Neural crest cell (in vitro differentiated cells): Measurements from ENCODE around the gene HMGN4. TPM values are rescaled to one million over a fixed set of nuclear protein-coding genes. Genes with fewer than 3 reads are reported as not detected.
"Not testable (repeated sequence)": the region's sequence is repeated elsewhere in the genome, so short reads cannot be mapped to it uniquely, and the experiment has no call there.

ENCODE experiments used
- DNase-seq: peaks from one replicate; pipeline ENCODE4 v3.0.0; 2021; ENCODE audit warnings: low read depth, mixed read lengths, low spot score
- H3K27ac Mint-ChIP-seq: one replicate; pipeline ENCODE4 v1.8.0; 2021; ENCODE audit warnings: mild to moderate bottlenecking, mixed read lengths; ENCODE audit not compliant: unreplicated experiment
- H3K27me3 Mint-ChIP-seq: 2 replicates; pipeline ENCODE4 v1.8.0; 2021; ENCODE audit warnings: low read depth, mild to moderate bottlenecking, mixed read lengths
- H3K36me3 Mint-ChIP-seq: 2 replicates; pipeline ENCODE4 v1.8.0; 2021; ENCODE audit warnings: low read depth, mild to moderate bottlenecking, mixed read lengths
- H3K4me1 Mint-ChIP-seq: 2 replicates; pipeline ENCODE4 v1.8.0; 2021; ENCODE audit warnings: mixed read lengths
- H3K4me3 Mint-ChIP-seq: one replicate; pipeline ENCODE4 v1.8.0; 2021; ENCODE audit warnings: mild to moderate bottlenecking, mixed read lengths
- H3K9me3 Mint-ChIP-seq: 2 replicates; pipeline ENCODE4 v1.8.0; 2021; ENCODE audit warnings: mixed read lengths
- CTCF ChIP-seq: fragments of 200-600 bp; sonication (generic); conservative IDR thresholded peaks from 2 replicates; pipeline ENCODE4 v1.5.0; 2021; ENCODE audit warnings: antibody characterized with exemption, mild to moderate bottlenecking
- total RNA-seq: library from RNA; stranded (reverse); gene quantifications from 2 replicates; pipeline ENCODE4 v1.2.1, GENCODE V29; 2021

Gene HMGN4
- total RNA-seq, 1 donor from 2014 or later: 49.7 TPM

GRCh38 chr6:26502626-26503025 lies 35.5 kb upstream of the HMGN4 start:
- Mint-ChIP-seq H3K27me3 (peaks cover 60% of the 10 kb centered on the region), H3K4me3 (no peak overlapping the region), H3K4me1 (peaks cover 11% of the 10 kb centered on the region), H3K9me3 (no peaks in the 10 kb centered on the region), H3K36me3 (peaks cover 2% of the 10 kb centered on the region), H3K27ac (no peak overlapping the region)
- no peak for DNase-seq
- no peak for TF ChIP-seq CTCF

- Mint-ChIP-seq H3K4me1 (peaks cover 4% of the 10 kb centered on the region), H3K27ac (no peak overlapping the region), H3K36me3 (no peaks in the 10 kb centered on the region), H3K4me3 (no peak overlapping the region), H3K27me3 (peaks cover 34% of the 10 kb centered on the region), H3K9me3 (no peaks in the 10 kb centered on the region)
- TF ChIP-seq CTCF: no peak
- DNase-seq: no peak
Observed at GRCh38 chr6:26507658-26508057, 30.5 kb upstream of the HMGN4 start.

GRCh38 chr6:26511033-26511432 lies 27.1 kb upstream of the HMGN4 start:
- H3K9me3 Mint-ChIP-seq, H3K36me3 Mint-ChIP-seq, H3K27ac Mint-ChIP-seq, DNase-seq, H3K4me1 Mint-ChIP-seq, H3K4me3 Mint-ChIP-seq: not testable (repeated sequence)
- H3K27me3 Mint-ChIP-seq: peaks cover 11% of the 10 kb centered on the region

- H3K36me3 Mint-ChIP-seq: no peaks in the 10 kb centered on the region
- no peak overlapping the region for H3K4me3 Mint-ChIP-seq
- no peak for TF ChIP-seq CTCF
- peaks cover 2% of the 10 kb centered on the region for H3K27me3 Mint-ChIP-seq
- H3K4me1 Mint-ChIP-seq: peaks cover 21% of the 10 kb centered on the region
- H3K27ac Mint-ChIP-seq: no peak overlapping the region
- H3K9me3 Mint-ChIP-seq: no peaks in the 10 kb centered on the region
- no peak for DNase-seq
Observed at GRCh38 chr6:26514984-26515383, 23.2 kb upstream of the HMGN4 start.

GRCh38 chr6:26516481-26517427 lies 21.4 kb upstream of the HMGN4 start:
- DNase-seq: no peak
- no peaks in the 10 kb centered on the region for H3K36me3 Mint-ChIP-seq
- H3K27me3 Mint-ChIP-seq: peaks cover 13% of the 10 kb centered on the region
- no peak overlapping the region for H3K27ac Mint-ChIP-seq
- peaks cover 34% of the 10 kb centered on the region for H3K4me1 Mint-ChIP-seq
- H3K4me3 Mint-ChIP-seq: peak overlapping the region; percentile 59
- no peak for TF ChIP-seq CTCF
- H3K9me3 Mint-ChIP-seq: peaks cover 2% of the 10 kb centered on the region

GRCh38 chr6:26519359-26519758 lies 18.8 kb upstream of the HMGN4 start:
- Mint-ChIP-seq H3K36me3 (no peaks in the 10 kb centered on the region), H3K9me3 (peaks cover 2% of the 10 kb centered on the region)
- no peak for DNase-seq

More at GRCh38 chr6:26519359-26519758, 18.8 kb upstream of the HMGN4 start:
- no peak for TF ChIP-seq CTCF
- peaks cover 15% of the 10 kb centered on the region for H3K27me3 Mint-ChIP-seq
- no peak overlapping the region for H3K27ac Mint-ChIP-seq
- H3K4me1 Mint-ChIP-seq: peaks cover 46% of the 10 kb centered on the region
- H3K4me3 Mint-ChIP-seq: no peak overlapping the region
